OCI-LY1 (cell line): ENCODE data around the gene CHST11.

Source experiments
- H2AFZ ChIP-seq: fragments of 200-600 bp; sonication (generic), shearing (Covaris generic); 2 replicates; pipeline ENCODE4 v1.6.0; 2014; ENCODE audit warnings: antibody characterized with exemption, mild to moderate bottlenecking, low read length
- H3F3A ChIP-seq: fragments of 200-600 bp; sonication (generic), shearing (Covaris generic); 2 replicates; pipeline ENCODE4 v1.6.0; 2014; ENCODE audit warnings: mild to moderate bottlenecking, antibody characterized with exemption, low read length, moderate library complexity; ENCODE audit not compliant: insufficient read depth
- H3K27ac ChIP-seq: fragments of 200-600 bp; sonication (generic); 2 replicates; pipeline ENCODE4 v1.5.1; 2014; ENCODE audit warnings: low read length, mixed run types, mild to moderate bottlenecking, low read depth; ENCODE audit not compliant: poor library complexity, severe bottlenecking
- H3K27me3 ChIP-seq: fragments of 200-600 bp; sonication (generic); 2 replicates; pipeline ENCODE4 v1.6.0; 2014; ENCODE audit warnings: antibody characterized with exemption, mild to moderate bottlenecking, low read length, moderate library complexity; ENCODE audit not compliant: insufficient read depth
- H3K36me3 ChIP-seq: fragments of 200-600 bp; sonication (generic); 2 replicates; pipeline ENCODE4 v1.6.1; 2014; ENCODE audit warnings: mild to moderate bottlenecking, antibody characterized with exemption, low read length, moderate library complexity, mixed read lengths; ENCODE audit not compliant: insufficient read depth
- H3K4me1 ChIP-seq: fragments of 200-600 bp; sonication (generic); 2 replicates; pipeline ENCODE4 v1.5.1; 2014; ENCODE audit warnings: mild to moderate bottlenecking, low read length, moderate library complexity; ENCODE audit not compliant: insufficient read depth, severe bottlenecking
- H3K4me2 ChIP-seq: fragments of 200-600 bp; sonication (generic), shearing (Covaris generic); 2 replicates; pipeline ENCODE4 v1.6.1; 2014; ENCODE audit warnings: low read length
- H3K4me3 ChIP-seq: fragments of 200-600 bp; sonication (generic); 2 replicates; pipeline ENCODE4 v1.5.1; 2014; ENCODE audit warnings: low read length, low read depth, mild to moderate bottlenecking, mixed read lengths; ENCODE audit not compliant: poor library complexity, severe bottlenecking
- H3K79me2 ChIP-seq: fragments of 200-600 bp; shearing (Covaris generic); 2 replicates; pipeline ENCODE4 v1.6.1; 2016; ENCODE audit warnings: mixed run types, low read length, mixed read lengths; ENCODE audit not compliant: insufficient read depth
- H3K9ac ChIP-seq: fragments of 200-600 bp; sonication (generic), shearing (Covaris generic); 2 replicates; pipeline ENCODE4 v1.6.1; 2014; ENCODE audit warnings: mild to moderate bottlenecking, low read length, mixed read lengths
- H3K9me2 ChIP-seq: fragments of 200-600 bp; sonication (generic), shearing (Covaris generic); 2 replicates; pipeline ENCODE4 v1.6.1; 2014; ENCODE audit warnings: low read depth, mild to moderate bottlenecking, low read length, mixed read lengths
- H3K9me3 ChIP-seq: fragments of 200-600 bp; shearing (Covaris generic); 2 replicates; pipeline ENCODE4 v1.6.1; 2014; ENCODE audit warnings: low read length, mixed read lengths
- H4K20me1 ChIP-seq: fragments of 200-600 bp; sonication (generic), shearing (Covaris generic); 2 replicates; pipeline ENCODE4 v1.6.0; 2016; ENCODE audit warnings: mild to moderate bottlenecking, low read length; ENCODE audit not compliant: insufficient read depth
- CTCF ChIP-seq: fragments of 200-600 bp; sonication (generic), shearing (Covaris generic); IDR thresholded peaks from 2 replicates; pipeline ENCODE4 v1.5.1; 2017; ENCODE audit warnings: mild to moderate bottlenecking, antibody characterized with exemption, low read length, moderate library complexity, mixed read lengths
- EZH2 ChIP-seq: fragments of 200-600 bp; sonication (generic), shearing (Covaris generic); IDR thresholded peaks from 2 replicates; pipeline ENCODE4 v1.8.0; 2017; ENCODE audit warnings: borderline replicate concordance, mixed run types, mild to moderate bottlenecking, antibody characterized with exemption, low read length, moderate library complexity, mixed read lengths

The CHST11 gene

GRCh38 chr12:104793285-104793684, 336.5 kb downstream of the CHST11 start:
- Histone ChIP-seq H3K79me2 (no peaks in the 10 kb centered on the region), H3K4me2 (no peak overlapping the region), H3K4me1 (peaks cover 6% of the 10 kb centered on the region), H3K36me3 (no peaks in the 10 kb centered on the region), H2AFZ (no peak overlapping the region), H3F3A (no peaks in the 10 kb centered on the region), H3K27me3 (no peaks in the 10 kb centered on the region), H3K4me3 (no peak overlapping the region), H3K9me2 (no peaks in the 10 kb centered on the region), H3K27ac (no peak overlapping the region), H3K9ac (no peak overlapping the region), H3K9me3 (no peaks in the 10 kb centered on the region), H4K20me1 (no peaks in the 10 kb centered on the region)
- TF ChIP-seq EZH2 (no peak), CTCF (no peak)

DNA sequence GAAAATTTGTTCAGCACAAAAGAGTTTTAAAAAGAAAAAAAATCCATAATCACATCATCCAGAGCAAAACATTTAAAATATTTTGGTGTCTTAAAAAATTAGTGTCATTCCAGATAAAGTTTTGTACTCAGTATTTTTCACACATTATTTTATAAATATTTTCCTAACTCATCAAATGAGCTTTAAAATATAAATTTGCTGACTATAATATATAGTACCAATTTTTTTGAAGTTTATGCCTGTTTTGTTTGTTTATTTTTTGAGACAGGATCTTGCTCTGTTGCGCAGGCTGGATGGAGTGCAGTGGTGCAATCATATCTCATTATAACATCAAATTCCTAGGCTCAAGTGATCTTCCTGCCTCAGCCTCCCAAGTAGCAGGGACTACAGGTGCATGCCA, 337.2 kb downstream of the CHST11 start:
- Histone ChIP-seq H3K9me3 (no peaks in the 10 kb centered on the region), H3K4me2 (no peak overlapping the region), H3K9me2 (no peaks in the 10 kb centered on the region), H3F3A (no peaks in the 10 kb centered on the region), H3K4me1 (peaks cover 6% of the 10 kb centered on the region), H4K20me1 (no peaks in the 10 kb centered on the region), H3K9ac (no peak overlapping the region), H3K36me3 (no peaks in the 10 kb centered on the region), H2AFZ (no peak overlapping the region), H3K79me2 (no peaks in the 10 kb centered on the region), H3K27ac (no peak overlapping the region), H3K27me3 (no peaks in the 10 kb centered on the region), H3K4me3 (no peak overlapping the region)
- TF ChIP-seq CTCF (no peak), EZH2 (no peak)

GRCh38 chr12:104796475-104796862, 339.7 kb downstream of the CHST11 start:
- Histone ChIP-seq H3K36me3 (no peaks in the 10 kb centered on the region), H3K27ac (no peak overlapping the region), H3F3A (no peaks in the 10 kb centered on the region), H3K27me3 (no peaks in the 10 kb centered on the region), H3K9me3 (no peaks in the 10 kb centered on the region), H3K4me1 (no peaks in the 10 kb centered on the region), H3K4me2 (no peak overlapping the region), H3K9me2 (no peaks in the 10 kb centered on the region), H3K4me3 (no peak overlapping the region), H2AFZ (no peak overlapping the region), H3K9ac (no peak overlapping the region), H4K20me1 (no peaks in the 10 kb centered on the region), H3K79me2 (no peaks in the 10 kb centered on the region)
- TF ChIP-seq CTCF = no peak
- no peak for TF ChIP-seq EZH2
